Measurements from ENCODE around the gene ABR. TPM values are rescaled to one million over a fixed set of nuclear protein-coding genes. Genes with fewer than 3 reads are reported as not detected.
A peak's percentile ranks its signal among the peaks of the same experiment; 100 is the strongest.

ABR gene
- total and polyA plus RNA-seq, 4 donors, result 2.7 to 12.9 (median 6.8) TPM

GRCh38 chr17:1043601-1044251 lies 136.1 kb downstream of the ABR start:
- Histone ChIP-seq H3K4me3 (ENCODE audit: low read depth in 1 of 3, low read length in 3 of 3) (no peak overlapping the region), H3K4me1 (ENCODE audit: control insufficient read depth in 4 of 4, insufficient read depth in 4 of 4, low read length in 3 of 4) (no peaks in the 10 kb centered on the region), H3K9me3 (ENCODE audit: control insufficient read depth in 4 of 4, low read length in 3 of 4) (no peaks in the 10 kb centered on the region), H3K27me3 (ENCODE audit: control insufficient read depth in 4 of 4, insufficient read depth in 4 of 4, low read length in 3 of 4) (no peaks in the 10 kb centered on the region), H3K36me3 (ENCODE audit: control insufficient read depth in 4 of 4, insufficient read depth in 3 of 4, low read depth in 1 of 4, low read length in 3 of 4) (peaks cover 0 to 3% (median 0%) of the 10 kb centered on the region in 4 donors), H3K9ac (ENCODE audit: low read depth in 1 of 2, low read length in 2 of 2) (no peak overlapping the region), H3K27ac (ENCODE audit: low read depth in 1 of 2, low read length in 2 of 2) (peak overlapping the region; percentile 18 to 41)
- TF ChIP-seq TAF1 (conservative IDR thresholded peaks at IDR 0.05) (no peak), YY1 (IDR thresholded peaks at IDR 0.05) (no peak), JUND (IDR thresholded peaks at IDR 0.05) (no peak), FOXA1 (IDR thresholded peaks at IDR 0.05) (no peak), RAD21 (IDR thresholded peaks at IDR 0.05) (no peak), SP1 (IDR thresholded peaks at IDR 0.05) (no peak), RXRA (IDR thresholded peaks at IDR 0.05) (no peak), HNF4G (IDR thresholded peaks at IDR 0.05) (no peak), REST (IDR thresholded peaks at IDR 0.05) (no peak), HNF4A (conservative IDR thresholded peaks at IDR 0.05) (no peak), GABPA (IDR thresholded peaks at IDR 0.05 in 1 of 2, conservative IDR thresholded peaks at IDR 0.05 in 1 of 2) (no peak), FOXA2 (IDR thresholded peaks at IDR 0.05) (no peak), EGR1 (IDR thresholded peaks at IDR 0.05; ENCODE audit: low read depth in 2 of 2) (no peak), MAX (IDR thresholded peaks at IDR 0.05) (no peak), CTCF (IDR thresholded peaks at IDR 0.05; ENCODE audit: low read depth, low read length, missing input control) (no peak), NR2F2 (IDR thresholded peaks at IDR 0.05) (no peak), ATF3 (IDR thresholded peaks at IDR 0.05) (no peak), ZBTB33 (IDR thresholded peaks at IDR 0.05) (no peak)
- 67% methylated on average over 21 of the region's 21 CpGs for WGBS
- DNase-seq (ENCODE audit: low spot score), result no peak

All from liver (tissue), 9 donors.